ENCODE measurements around the gene SWAP70.
"Not testable (repeated sequence)": the region's sequence is repeated elsewhere in the genome, so short reads cannot be mapped to it uniquely, and the experiment has no call there.

Gene SWAP70

DNA sequence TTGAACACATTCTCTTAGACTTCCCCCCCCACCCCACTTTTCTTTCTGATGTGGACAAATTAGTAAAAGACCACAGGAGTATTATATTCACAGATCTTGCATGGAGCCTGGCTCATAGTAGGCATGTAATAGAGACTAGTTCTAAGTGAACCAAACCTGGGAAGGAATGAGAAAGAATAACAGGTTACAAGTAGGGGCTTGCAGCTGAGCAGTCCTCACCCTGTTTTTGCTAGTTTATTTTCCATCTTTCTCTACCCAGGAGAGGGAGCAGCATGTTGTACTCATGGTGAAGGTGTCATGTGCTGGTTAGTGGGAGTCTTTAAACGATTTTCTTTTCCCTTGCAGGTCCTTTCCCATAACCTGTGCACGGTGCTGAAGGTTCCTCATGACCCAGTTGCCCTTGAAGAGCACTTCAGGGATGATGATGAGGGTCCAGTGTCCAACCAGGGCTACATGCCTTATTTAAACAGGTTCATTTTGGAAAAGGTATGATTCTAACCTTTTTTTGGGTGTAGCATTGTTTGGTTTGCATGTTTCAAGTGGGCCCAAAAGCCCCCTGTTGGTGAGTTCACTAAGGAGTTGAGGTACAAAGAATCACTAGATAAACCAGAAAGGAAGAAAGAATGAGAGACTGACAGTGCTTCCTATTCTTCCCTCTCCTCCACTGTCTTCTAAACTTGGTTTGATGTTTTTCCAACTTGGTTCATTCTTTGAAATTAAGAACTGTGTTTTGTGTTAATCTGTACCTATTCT lies 30.1 kb downstream of the SWAP70 start:
- DNase-seq, result no peak

DNA sequence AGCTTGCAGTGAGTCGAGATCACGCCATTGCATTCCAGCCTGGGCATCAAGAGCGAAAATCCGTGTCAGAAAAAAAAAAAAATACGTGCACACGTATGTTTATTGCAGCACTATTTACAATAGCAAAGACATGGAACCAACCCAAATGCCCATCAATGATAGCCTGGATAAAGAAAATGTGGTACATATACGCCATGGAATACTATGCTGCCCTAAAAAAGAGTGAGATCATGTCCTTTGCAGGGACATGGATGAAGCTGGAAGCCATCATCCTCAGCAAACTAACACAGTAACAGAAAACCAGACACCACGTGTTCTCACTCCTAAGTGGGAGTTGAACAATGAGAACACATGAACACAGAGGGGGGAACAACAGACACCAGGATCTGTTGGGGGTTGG lies 31.4 kb downstream of the SWAP70 start:
- DNase-seq, result not testable (repeated sequence)

DNA sequence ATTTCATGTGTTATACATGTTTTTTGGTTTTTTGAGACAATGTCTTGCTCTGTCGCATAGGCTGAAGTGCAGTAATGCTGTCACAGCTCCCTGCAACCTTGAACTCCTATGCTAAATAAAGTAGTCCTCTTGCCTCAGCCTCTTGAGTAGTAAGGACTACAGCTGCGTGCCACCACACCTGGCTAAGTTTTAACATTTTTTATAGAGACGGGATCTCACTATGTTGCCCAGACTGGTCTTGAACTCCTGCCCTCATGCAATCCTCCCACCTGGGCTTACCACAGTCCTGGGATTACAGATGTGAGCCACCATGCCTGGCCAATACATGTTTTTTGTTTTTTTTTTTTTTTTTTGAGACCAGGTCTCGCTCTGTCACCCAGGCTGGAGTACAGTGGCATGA lies 33.9 kb downstream of the SWAP70 start:
- no peak for DNase-seq

DNA sequence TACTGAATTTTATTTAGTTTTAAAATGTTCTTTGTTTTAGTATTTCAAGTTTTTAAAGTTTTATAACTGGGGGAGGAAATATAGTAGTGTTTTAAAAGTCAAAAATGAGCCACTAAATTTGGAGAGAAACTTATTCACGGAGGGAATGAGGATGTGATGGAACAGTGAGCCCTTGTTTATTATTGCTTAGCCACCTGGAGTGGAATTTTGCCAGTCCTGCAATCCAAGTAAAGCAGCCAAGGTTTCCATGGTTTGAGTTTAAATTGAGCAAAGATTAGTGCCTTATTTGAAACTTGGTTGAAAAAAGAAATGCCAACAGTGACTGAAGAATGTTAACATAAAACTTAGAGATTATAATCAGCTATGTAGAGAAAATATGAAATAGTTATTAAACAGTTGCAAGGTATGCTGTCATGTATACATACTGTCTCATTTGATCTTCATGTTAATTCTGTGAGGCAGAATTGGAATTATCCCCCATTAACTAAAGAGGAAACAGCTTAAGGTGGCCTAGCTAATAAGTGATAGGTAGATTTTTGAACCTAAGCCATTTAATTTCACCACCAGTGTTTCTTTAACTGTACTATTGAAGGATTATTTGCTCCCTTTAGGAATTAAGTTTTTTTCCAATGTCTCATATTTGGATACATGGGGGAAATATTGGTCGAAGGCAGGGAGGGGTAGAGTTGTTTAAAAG lies 36.4 kb downstream of the SWAP70 start:
- DNase-seq, result no peak

DNA sequence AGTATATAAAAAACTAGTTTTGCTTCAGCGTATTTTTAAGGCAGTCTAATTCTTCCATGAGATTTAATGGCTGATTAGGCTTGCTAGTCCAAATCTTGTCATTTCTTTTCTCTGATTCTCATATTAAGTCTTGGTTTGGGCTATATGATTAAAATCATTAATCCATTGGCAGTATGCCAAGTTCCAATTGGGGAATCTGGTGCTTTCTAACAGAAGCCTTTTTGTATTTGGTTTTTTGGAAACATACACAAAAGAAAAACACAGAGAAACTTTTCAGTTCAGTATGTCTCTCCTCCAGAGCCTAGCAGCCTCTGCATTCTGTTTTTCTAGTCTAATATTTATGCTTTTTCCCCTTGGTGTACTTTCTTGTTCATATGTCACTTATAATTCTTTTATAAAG lies 37.9 kb downstream of the SWAP70 start:
- no peak for DNase-seq

DNA sequence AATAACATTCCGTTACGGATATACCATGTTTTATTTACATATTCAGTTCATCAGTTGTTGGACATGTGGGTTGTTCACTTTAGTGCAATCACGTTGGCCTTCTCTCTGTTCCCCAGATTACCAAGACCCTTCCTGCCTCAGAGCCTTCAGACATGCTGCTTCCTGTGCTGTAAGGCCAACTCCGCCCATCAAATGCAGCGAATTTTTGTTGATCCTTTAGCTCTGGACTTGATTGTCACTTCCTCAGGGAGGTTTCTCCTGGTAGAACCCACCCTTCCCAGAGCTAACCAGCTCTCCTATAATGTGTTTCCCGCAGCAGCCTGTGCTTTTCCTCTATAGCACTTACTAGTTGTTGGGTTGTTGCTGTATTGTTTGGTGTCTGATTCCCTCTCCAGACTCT lies 39.4 kb downstream of the SWAP70 start:
- no peak for DNase-seq

DNA sequence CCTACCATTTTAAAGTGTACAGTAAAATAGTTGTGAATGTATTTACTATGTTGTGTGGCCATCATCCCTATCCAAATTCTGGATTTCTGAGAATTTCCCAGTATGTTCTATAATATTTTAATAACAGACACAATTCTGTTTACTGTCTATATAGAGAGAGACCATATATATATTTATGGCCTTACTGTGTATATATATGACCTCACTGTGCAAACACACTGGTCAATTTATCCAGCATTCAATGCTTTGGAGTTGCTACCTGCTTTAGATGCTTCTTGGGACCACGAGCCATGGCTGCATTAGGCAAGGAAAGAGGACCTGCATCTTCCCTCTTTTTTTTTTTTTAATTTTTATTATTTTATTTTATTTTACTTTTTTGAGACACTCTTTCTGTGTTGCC lies 40.2 kb downstream of the SWAP70 start:
- DNase-seq, result no peak

DNA sequence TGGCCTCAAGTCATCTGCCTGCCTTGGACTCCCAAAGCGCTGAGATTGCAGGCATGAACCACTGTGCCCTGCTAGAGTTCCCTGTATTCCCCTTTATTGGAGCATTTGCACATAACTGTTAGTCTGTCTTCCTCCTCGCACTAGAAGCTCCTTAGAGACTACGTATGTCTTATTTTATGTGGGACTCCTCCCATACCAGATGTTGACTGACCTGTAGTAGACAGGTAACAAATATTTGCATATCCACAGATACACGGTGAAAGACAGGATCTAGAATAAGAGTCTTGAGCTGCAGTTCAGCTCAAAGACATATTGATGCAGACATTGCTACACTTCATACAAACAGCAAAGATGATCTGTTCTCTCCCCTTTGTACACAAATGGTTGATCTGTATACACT lies 40.7 kb downstream of the SWAP70 start:
- no peak for DNase-seq

DNA sequence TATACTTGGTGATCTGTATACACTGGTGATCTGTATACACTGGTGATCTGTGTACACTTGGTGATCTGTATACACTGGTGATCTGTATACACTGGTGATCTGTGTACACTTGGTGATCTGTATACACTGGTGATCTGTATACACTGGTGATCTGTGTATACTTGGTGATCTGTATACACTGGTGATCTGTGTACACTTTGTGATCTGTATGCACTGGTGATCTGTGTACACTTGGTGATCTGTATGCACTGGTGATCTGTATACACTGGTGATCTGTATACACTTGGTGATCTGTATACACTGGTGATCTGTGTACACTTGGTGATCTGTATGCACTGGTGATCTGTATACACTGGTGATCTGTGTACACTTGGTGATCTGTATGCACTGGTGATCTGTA lies 41.5 kb downstream of the SWAP70 start:
- DNase-seq, result not testable (repeated sequence)

DNA sequence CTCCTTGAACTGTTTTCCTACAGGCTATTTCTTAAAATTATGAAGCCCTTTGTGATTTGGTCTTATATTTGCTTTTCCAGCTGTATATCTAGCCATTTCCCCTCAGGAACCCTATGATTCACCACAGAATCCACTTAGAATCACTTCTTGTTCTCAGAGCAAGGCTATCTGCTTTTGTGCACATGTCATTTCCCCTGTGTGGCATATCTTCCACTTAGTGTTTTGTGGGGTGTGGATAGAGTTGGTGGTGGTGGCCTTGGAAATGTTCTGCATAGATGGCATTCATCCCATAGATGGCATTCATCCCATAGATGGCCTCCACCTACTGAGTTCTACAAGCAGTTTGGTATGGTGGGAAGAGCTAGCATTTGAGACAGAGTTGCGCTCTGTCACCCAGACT lies 44.7 kb downstream of the SWAP70 start:
- DNase-seq, result no peak

DNA sequence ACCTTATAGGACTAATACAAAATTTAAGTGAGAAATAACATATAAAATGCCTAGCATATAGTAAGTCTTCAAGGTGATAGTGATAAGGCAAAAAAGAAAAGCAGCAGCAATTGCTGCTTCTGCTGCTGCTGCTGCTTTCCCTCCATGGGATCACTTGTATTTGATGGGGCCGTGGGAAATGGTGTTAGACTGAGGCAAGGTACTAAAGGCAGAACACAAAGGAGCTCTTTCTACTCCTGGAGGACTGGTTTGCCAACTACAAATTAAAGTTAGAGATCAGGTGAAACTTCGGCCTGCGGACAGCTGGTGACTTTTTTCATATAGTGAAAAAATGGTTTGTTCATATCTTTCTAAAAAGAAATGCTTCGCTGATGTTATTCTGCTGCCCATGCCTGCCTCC lies 46.3 kb downstream of the SWAP70 start:
- DNase-seq, result no peak

DNA sequence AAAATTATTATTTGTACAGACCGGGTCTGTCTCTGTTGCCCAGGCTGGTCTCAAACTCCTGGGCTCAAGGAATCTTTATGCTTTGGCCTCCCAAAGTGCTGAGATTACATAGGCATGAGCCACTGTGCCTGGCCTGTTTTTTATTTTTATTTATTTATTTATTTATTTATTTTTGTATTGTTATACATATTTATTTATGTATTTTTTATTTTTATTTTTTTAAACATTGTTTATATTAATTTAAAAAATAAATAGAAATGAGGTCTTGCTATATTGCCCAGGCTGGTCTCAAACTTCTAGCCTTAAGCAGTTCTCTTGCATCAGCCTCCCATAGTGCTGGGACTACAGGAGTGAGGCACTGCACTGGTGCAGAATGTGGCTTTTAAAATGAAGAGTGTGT lies 47.0 kb downstream of the SWAP70 start:
- no peak for DNase-seq

DNA sequence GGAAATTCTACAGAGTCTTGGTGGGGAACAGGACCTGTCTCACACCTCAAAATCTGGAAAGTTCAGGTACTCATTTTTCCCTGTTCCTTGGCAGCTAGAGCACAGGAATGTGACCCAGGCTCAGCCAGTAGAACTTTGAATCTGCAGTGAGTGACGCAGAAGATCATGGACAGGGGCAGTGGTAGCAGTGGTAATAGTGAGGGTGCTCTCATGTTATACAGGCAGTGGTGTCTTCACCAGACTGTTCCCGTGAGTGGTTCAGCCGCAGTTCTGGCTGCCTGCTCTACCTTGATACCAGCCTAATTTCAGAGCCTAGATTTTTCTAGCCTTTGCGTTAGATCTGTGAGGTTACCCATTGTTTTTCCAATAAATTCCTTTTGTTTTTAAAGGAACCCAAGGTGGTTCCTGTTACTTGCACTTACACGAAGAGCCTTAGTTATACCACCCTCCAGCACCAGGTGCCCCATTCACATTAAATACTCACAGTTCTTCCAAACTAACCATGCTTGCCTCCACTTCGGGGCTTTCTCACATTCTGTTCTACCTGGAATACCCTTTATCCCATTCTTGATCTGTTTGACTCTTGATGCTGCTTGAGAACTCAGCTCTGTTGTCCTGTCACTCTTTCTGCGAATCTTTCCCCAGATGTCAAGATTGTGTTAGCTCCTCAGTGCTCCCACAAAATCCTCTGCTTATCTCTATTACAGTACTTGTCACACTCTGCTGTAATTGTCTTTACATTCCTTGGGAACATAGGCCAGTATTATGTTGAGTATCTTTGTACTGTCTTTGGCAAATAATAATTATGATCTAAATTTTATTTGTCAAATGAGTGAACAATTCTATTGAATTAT lies 47.8 kb downstream of the SWAP70 start:
- no peak for DNase-seq

DNA sequence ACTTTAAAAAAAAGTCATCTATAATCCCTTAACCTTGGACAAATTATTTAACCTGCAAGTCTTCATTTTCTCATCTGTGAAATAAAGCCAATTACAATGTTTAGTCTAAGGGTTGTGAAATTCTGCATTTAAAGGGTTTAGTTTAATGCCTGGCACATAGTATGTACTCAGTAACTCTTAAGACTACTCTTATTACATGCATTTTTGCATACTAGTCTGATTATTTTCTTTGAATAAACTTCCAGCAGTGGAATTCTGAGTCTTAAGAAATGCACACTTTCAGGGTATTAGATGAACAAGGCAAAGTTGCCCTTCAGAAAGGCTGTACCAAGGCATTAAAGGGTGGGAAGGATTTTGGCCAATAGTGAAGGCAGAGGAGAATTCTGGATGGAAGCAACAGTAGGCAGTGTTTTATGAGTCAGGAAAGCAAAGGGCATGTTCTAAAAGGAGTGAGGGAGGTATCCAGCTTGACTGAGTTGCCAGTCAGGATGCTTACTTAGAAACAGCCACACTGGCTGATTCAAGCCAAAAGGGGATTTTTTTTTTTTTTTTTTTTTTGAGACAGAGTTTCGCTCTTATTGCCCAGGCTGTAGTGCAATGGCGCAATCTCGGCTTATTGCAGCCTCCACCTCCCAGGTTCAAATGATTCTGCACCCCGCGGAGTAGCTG lies 50.5 kb downstream of the SWAP70 start:
- no peak for DNase-seq

DNA sequence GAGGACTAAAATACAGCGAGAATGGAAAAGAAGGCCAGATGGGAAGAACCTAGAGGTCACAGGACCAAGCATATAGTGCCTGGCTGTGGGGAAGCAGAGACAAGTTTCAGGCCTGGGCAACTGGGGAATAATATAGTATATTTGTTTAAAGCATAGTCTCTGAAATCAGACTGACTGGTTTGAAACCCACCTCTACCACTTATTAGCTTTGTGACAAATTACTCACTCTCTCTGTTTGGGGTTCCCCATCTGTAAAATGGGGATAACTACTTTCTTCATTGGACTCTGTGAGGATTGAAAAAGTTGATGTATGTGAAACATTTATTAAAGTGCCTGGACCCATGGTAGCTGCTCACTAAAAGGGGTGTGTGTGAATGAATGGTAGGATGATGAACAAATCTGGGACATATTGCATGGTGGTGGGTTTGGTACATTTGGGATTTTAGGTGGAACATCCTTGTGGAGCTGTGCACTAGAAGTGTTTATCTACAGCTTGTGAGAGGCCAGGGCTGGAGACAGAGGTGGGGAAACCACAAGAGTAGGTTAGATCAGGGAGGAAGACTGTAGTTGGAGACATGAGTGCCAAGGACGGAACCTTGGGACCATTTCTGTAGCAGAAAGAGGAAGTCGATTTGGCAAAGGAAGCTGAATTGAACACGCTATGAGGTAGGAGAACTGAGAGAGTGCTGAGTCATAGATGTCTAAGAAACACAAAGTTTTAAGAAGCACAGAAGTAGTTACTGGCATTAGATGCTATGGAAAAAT lies 52.6 kb downstream of the SWAP70 start:
- no peak for DNase-seq

DNA sequence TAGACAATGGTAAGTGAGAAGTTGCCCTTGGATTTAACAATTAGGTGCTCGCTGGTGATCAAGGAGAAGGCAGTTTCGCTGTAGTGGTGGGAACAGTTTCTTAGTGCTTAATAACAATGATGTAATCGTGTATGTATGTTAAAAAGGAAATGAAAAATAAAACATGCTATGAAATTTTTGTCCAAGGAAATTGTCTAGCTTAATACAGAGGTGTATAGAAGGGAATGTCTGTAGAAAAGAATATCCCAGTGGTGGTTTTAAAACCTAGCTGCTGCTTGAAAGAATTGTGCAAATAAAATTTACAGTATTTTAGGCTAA lies 53.1 kb downstream of the SWAP70 start:
- DNase-seq, result no peak

DNA sequence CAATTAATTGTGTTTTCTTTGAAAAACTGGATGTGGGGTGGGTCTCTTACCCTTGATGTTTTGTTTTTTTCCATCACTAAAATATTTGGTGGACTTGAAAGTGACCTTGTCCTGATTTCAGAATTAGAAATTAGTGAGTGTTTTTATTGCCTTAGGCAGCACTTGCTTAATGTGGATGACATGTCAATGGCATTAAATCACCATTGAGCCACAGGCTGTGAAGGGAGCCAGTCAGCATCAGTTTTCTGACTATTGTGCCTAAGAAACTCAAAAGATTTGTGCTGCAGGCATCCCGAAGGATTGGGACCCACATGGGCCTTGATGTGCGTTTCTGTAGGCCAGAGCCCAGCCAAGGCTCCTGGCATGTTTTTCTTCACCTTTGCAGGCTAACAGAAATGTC lies 53.8 kb downstream of the SWAP70 start:
- DNase-seq, result no peak

DNA sequence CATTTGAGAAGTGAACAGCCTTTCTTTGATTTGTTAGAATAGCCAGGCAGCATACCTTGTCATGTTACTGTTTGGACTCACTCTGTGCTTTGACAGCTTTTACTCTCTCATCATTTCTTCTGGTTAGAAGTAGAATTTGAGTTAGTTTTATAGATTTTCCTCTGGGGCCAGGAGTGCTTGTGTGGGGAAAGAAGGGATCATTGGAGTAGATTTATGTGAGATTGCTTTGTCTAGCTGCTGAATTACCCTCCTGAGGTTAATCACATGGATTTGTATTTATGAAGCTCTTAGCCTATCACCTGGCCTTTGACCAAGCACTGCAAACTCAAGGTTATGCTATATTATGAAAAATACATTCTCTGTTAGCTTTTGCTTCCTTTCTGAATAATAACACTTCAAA lies 54.3 kb downstream of the SWAP70 start:
- no peak for DNase-seq

DNA sequence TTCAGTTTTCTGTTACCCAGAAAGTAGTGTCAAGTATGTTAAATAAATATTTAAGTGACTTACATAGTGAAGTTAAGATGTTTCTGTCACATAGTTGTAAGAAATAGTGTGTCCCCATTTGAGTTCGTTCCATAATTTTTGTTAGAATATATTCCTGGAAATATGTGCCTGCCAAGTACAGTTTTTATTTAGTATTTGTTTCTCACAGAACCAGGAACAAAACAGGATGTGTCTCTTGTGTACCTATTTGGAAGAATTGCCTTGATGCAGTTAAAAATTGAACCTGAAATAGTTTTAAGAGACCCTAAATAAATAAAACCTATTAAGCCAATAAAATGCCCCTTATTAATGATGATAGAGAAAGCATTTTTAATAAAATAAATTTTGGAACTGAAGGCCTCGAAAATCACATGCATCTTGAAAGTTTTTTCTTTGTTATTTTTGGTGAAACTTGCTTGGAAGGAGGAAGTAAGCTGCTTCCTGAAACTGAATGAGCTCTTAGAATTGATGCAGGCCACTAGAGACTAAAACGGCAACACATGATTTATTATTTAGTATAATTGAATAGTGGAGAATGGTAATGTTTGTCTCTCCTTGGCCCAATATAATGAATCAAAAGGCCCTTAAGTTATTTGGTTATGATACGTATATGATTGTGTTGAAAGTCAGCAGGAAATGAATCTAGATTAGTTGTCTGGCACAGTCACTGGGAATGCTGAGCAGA lies 55.9 kb downstream of the SWAP70 start:
- DNase-seq, result no peak

DNA sequence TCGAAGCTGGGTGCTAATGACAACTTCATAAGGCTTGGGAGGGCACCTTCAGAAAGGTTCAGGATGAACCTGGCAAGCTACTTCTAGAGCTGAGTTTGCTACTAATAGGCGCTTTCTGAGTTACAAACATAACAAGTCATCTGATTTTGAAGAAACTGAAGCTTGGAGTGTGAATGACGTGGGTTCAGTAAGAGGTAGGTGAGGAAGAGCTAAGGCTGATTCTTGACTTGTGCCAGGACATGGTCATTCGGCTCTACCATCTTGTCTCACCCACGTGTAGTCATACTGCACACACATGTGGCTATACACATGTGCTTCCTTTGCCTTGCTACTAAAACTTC lies 56.4 kb downstream of the SWAP70 start:
- no peak for DNase-seq

DNA sequence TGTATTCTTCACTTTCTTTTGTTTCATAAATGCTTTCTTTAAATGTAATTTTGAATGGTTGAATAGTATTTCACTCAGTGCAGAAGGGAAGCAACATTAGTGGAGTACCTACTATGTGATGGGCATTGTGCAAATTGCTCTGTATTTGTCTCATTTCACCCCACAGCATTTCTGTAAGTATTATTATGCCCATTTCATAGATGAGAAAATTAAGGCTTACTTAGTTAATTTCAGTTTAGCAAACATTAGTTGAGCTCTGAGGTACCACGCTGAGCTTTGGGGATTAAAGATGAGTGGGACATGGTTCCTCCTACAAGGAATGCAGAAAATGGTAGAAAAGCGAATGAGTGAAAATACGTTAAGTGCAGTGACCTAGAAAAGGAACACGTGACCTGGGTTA lies 58.1 kb downstream of the SWAP70 start:
- DNase-seq, result no peak

DNA sequence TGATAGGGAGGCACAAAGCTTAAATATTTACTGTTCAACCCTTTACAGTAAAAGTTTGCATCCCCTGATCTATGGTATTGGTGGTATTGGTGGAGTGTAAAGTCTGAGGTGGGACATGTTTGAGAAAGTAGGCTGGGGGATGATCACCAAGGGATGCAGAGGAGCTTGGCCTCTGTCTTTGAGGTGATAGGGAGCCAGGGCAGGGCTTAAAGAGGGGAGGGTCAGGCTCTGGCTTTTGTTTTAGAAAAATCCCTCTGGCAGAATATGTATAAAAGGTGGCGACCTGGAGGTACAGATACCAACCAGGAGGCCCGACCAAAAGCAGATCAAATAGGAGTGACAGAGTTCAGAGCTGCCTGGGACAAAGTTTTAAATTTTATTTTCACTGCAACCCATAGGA lies 59.0 kb downstream of the SWAP70 start:
- DNase-seq, result no peak
